Measurements from ENCODE around the gene ZG16B. TPM values are rescaled to one million over a fixed set of nuclear protein-coding genes. Genes with fewer than 3 reads are reported as not detected.

ZG16B gene
- total and polyA plus RNA-seq, 12 donors, result 0.35 to 119 (median 0.81) TPM; not detected in 3

DNA sequence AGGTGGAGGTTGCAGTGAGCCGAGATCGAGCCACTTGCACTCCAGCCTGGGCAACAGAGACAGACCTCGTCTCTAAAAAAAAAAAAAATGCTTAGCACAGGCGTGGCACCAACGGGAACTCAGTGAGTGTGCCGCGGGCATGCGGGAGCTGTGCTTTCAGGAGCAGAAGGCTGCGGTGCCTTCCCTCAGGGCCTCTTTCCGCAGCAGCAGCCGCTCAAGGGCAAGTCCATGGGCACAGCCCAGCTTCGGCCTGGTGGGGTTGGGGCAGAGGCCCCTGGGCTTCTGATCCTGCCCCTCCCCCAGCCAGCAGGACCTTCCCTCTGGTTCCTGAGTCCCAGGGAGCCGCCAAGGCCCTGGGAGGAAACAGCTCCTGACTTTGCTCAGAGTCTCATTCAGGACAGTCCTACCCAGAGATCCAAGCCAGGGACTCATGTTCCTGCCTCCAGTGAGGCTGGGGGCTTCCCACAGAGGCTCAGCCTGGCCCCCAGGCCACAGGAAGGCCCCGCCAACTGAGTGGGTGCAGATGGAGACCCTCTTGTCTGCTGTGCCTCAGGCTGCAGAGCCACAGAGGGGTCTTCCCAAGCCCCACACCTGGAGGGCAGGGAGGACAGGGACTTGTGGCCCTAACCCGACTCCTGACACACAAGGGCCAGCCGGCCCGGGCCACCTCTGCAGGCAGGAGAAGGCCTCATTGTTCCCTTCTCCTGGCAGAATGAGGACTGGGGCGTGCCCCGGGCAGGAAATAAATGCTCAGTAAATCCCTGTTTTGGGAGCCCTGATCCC, 3.3 kb upstream of the ZG16B start:
- DNase-seq, result peak in 1 of 7 donors; percentile 5
- H3K27me3 ChIP-seq, result peaks cover 12% of the 10 kb centered on the region

DNA sequence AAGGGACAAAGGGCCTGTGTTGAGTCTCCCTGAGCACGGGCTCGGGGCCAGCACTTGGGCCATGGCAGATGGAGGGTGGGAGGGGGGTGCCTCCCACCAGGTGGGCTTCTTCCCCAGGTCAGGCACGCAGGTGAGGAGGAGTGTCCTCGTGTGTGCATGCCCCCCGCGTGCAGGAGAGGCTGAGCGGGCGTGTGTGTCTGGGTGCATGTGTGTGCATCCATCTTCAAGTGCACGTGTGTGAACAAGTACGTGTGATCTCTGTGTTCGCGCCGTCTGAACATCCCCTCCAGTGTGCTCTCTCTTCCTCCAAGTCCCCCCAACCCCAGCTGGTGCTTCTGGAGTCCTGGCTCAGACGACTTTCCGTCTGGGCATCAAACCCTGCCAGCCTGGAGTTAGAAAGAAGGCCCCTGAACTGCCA, 2.7 kb upstream of the ZG16B start:
- no peaks in the 10 kb centered on the region for H3K36me3 ChIP-seq (replicated peaks in 1 of 2)
- no peak overlapping the region for H3K4me3 ChIP-seq
- no peak overlapping the region for H3K27ac ChIP-seq
- H3K27me3 ChIP-seq, result peaks cover 15% of the 10 kb centered on the region
- TF ChIP-seq, protein P1, sequence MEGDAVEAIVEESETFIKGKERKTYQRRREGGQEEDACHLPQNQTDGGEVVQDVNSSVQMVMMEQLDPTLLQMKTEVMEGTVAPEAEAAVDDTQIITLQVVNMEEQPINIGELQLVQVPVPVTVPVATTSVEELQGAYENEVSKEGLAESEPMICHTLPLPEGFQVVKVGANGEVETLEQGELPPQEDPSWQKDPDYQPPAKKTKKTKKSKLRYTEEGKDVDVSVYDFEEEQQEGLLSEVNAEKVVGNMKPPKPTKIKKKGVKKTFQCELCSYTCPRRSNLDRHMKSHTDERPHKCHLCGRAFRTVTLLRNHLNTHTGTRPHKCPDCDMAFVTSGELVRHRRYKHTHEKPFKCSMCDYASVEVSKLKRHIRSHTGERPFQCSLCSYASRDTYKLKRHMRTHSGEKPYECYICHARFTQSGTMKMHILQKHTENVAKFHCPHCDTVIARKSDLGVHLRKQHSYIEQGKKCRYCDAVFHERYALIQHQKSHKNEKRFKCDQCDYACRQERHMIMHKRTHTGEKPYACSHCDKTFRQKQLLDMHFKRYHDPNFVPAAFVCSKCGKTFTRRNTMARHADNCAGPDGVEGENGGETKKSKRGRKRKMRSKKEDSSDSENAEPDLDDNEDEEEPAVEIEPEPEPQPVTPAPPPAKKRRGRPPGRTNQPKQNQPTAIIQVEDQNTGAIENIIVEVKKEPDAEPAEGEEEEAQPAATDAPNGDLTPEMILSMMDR (IDR thresholded peaks at IDR 0.05), result no peak
- TF ChIP-seq POLR2A (IDR thresholded peaks at IDR 0.05), result no peak
- intact Hi-C loops (cut with DNase I), result no loop called here
- H3K4me1 ChIP-seq (replicated peaks in 1 of 2), result no peaks in the 10 kb centered on the region
- peak in 1 of 7 donors; percentile 4 for DNase-seq
- no peaks in the 10 kb centered on the region for H3K9me3 ChIP-seq (replicated peaks in 1 of 3)
- 79 to 84% (median 83%) methylated on average over 13 to 15 of the region's 15 CpGs for WGBS, 4 donors

More for the DNA sequence above, 3.3 kb upstream of the ZG16B start:
- Histone ChIP-seq H3K4me1 (replicated peaks in 1 of 2) (no peaks in the 10 kb centered on the region), H3K9me3 (replicated peaks in 1 of 3) (no peaks in the 10 kb centered on the region), H3K27ac (no peak overlapping the region), H3K36me3 (replicated peaks in 1 of 2) (no peaks in the 10 kb centered on the region), H3K4me3 (no peak overlapping the region)
- WGBS, 4 donors, result 47 to 60% (median 58%) methylated on average over 9 to 19 of the region's 19 CpGs
- TF ChIP-seq POLR2A (IDR thresholded peaks at IDR 0.05), result no peak
- TF ChIP-seq, protein P1 (IDR thresholded peaks at IDR 0.05), result no peak
- intact Hi-C loops (cut with DNase I), result no loop called here

DNA sequence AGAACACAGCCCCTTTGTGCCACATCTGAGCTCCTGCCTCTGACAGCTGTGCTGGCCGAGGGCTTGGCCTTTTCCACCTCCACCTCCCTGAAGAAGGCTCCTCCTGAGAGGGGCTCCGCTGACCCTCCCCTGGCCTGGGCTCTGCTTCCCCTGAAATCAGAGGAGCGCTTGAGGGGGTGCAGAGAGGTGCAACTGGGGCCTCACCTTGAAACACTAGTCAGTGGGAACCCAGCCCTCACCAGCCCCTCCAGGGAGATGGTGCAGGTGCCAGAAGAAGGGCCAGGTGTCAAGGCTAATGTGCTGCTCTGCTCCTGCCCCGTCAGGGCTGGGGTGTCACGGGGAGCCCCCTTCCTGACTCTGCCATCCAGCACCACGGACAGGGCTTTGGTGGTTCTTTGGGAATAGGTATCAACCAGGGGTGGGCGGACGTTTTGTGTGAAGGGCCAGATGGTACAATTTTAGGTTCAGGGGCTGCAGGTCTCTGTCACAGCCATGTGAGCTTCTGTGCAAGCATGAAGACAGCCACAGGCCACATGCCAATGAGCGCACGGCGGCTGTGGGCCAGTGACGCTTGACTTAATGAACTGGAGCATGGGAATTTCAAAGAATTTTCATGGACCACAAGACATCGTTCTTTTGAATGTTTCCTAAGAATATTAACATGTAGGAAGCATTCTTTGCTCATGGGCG, 2.1 kb upstream of the ZG16B start:
- 75 to 89% (median 79%) methylated on average over 11 to 14 of the region's 14 CpGs for WGBS, 4 donors
- intact Hi-C loops (cut with DNase I), result no loop called here
- H3K27me3 ChIP-seq, result peaks cover 15% of the 10 kb centered on the region
- no peaks in the 10 kb centered on the region for H3K36me3 ChIP-seq (replicated peaks in 1 of 2)
- H3K4me1 ChIP-seq (replicated peaks in 1 of 2), result no peaks in the 10 kb centered on the region
- H3K9me3 ChIP-seq (replicated peaks in 1 of 3), result no peaks in the 10 kb centered on the region
- DNase-seq, result peak in 1 of 7 donors; percentile 2
- TF ChIP-seq POLR2A (IDR thresholded peaks at IDR 0.05), result no peak
- TF ChIP-seq, protein P1 (IDR thresholded peaks at IDR 0.05), result no peak
- H3K4me3 ChIP-seq, result no peak overlapping the region
- H3K27ac ChIP-seq, result no peak overlapping the region

DNA sequence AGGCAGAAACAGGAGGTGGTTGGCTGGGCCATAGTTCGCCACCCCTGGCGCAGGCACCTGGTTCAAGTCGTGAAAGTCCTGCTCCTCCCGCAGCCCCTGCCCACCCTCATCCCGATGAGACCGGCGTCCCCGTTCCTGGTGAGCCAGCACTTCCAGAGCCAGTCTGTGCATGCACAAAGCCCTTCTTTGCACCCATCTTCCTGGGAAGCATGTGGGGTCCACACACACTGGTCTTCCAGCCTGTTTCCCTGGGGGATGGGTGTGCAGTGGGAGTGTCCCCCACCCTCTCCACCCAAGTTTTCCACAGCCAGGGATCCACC, 1.6 kb upstream of the ZG16B start:
- WGBS, 4 donors, result 83 to 93% (median 90%) methylated on average over 8 of the region's 8 CpGs
- Histone ChIP-seq H3K27ac (no peak overlapping the region), H3K36me3 (replicated peaks in 1 of 2) (no peaks in the 10 kb centered on the region), H3K4me1 (replicated peaks in 1 of 2) (no peaks in the 10 kb centered on the region), H3K9me3 (replicated peaks in 1 of 3) (no peaks in the 10 kb centered on the region), H3K4me3 (no peak overlapping the region), H3K27me3 (peaks cover 15% of the 10 kb centered on the region)
- no peak for TF ChIP-seq POLR2A (IDR thresholded peaks at IDR 0.05)
- TF ChIP-seq, protein P1 (IDR thresholded peaks at IDR 0.05), result no peak
- no peak for DNase-seq
- intact Hi-C loops (cut with DNase I), result no loop called here
